A673 (cell line): Measurements from ENCODE around the gene PEX3.

Experiments used
- CTCF ChIP-seq: fragments of 300-800, 200-600 bp; sonication (generic); conservative IDR thresholded peaks from 2 replicates; pipeline ENCODE4 v1.5.1; 2017; ENCODE audit warnings: low read depth, mild to moderate bottlenecking, antibody characterized with exemption, low read length, moderate library complexity, mixed read lengths
- EZH2 ChIP-seq: fragments of 200-600 bp; sonication (generic); IDR thresholded peaks from 2 replicates; pipeline ENCODE4 v1.6.1; 2017; ENCODE audit warnings: borderline replicate concordance, low read depth, mild to moderate bottlenecking, mixed read lengths, antibody characterized with exemption, low read length; ENCODE audit not compliant: poor library complexity, severe bottlenecking

- TF ChIP-seq CTCF: no peak
- TF ChIP-seq EZH2: no peak
These were observed 54.9 kb downstream of the PEX3 start for GRCh38 chr6:143505537-143505936.
